HG02870 (cell line): ENCODE measurements around the gene RNU1-2.
"Not testable (repeated sequence)": the region's sequence is repeated elsewhere in the genome, so short reads cannot be mapped to it uniquely, and the experiment has no call there.

ENCODE experiments used
- ATAC-seq: cut with Tn5 transposase; IDR thresholded peaks from one replicate; pipeline ENCODE4 v1.9.1; 2021; ENCODE audit warnings: mild to moderate bottlenecking, moderate library complexity; ENCODE audit not compliant: unreplicated experiment

RNU1-2 gene

GRCh38 chr1:16888860-16889816, 6.6 kb upstream of the RNU1-2 start:
- no peak for ATAC-seq

- not testable (repeated sequence) for ATAC-seq
These were observed 5.2 kb upstream of the RNU1-2 start for GRCh38 chr1:16890539-16891021.

- not testable (repeated sequence) for ATAC-seq
These were observed 4.7 kb upstream of the RNU1-2 start for GRCh38 chr1:16891057-16891456.

GRCh38 chr1:16892978-16893525, 2.7 kb upstream of the RNU1-2 start:
- ATAC-seq: not testable (repeated sequence)

GRCh38 chr1:16893796-16894195, 2.0 kb upstream of the RNU1-2 start:
- ATAC-seq: not testable (repeated sequence)

GRCh38 chr1:16894338-16894737, 1.4 kb upstream of the RNU1-2 start:
- ATAC-seq: not testable (repeated sequence)

GRCh38 chr1:16895233-16895597, 565 bp upstream of the RNU1-2 start:
- not testable (repeated sequence) for ATAC-seq

GRCh38 chr1:16896316-16897055, 706 bp downstream of the RNU1-2 start:
- ATAC-seq: not testable (repeated sequence)

GRCh38 chr1:16897653-16898052, 1.9 kb downstream of the RNU1-2 start:
- ATAC-seq: not testable (repeated sequence)

GRCh38 chr1:16898298-16898697, 2.5 kb downstream of the RNU1-2 start:
- ATAC-seq: not testable (repeated sequence)

- ATAC-seq: not testable (repeated sequence)
These were observed 3.2 kb downstream of the RNU1-2 start for GRCh38 chr1:16899020-16899419.

- ATAC-seq: no peak
These were observed 5.0 kb downstream of the RNU1-2 start for GRCh38 chr1:16900751-16901150.

- ATAC-seq: not testable (repeated sequence)
These were observed 5.6 kb downstream of the RNU1-2 start for GRCh38 chr1:16901371-16901770.

- no peak for ATAC-seq
These were observed 7.3 kb downstream of the RNU1-2 start for GRCh38 chr1:16903054-16903453.

GRCh38 chr1:16903458-16903796, 7.6 kb downstream of the RNU1-2 start:
- no peak for ATAC-seq

GRCh38 chr1:16904560-16905109, 8.9 kb downstream of the RNU1-2 start:
- ATAC-seq: peak; percentile 81

- ATAC-seq: peak; percentile 64
These were observed 9.5 kb downstream of the RNU1-2 start for GRCh38 chr1:16905110-16905867.

- no peak for ATAC-seq
These were observed 10.3 kb downstream of the RNU1-2 start for GRCh38 chr1:16905868-16906702.

- no peak for ATAC-seq
These were observed 11.1 kb downstream of the RNU1-2 start for GRCh38 chr1:16906873-16907272.
